HEK293 (cell line): Measurements from ENCODE around the gene FAM227B.

ENCODE experiments used
- CTCF ChIA-PET: fragments of 350-600 bp; formaldehyde crosslinking; extraction: SDS; loops from one replicate; lab custom pipeline; 2021; ENCODE audit warnings: antibody characterized with exemption; lab: Yijun Ruan, JAX
- POLR2A ChIA-PET: fragments of 300-600 bp; formaldehyde crosslinking; extraction: SDS; loops from one replicate; lab custom pipeline; 2020; ENCODE audit warnings: antibody characterized with exemption, inconsistent platforms; lab: Yijun Ruan, JAX
- H3K27ac ChIP-seq: fragments of 200-500 bp; sonication (Bioruptor generic); 2 replicates; pipeline ENCODE4 v1.5.1; 2014; ENCODE audit warnings: low read depth, low read length, control low read depth, inconsistent platforms; ENCODE audit errors: extremely low read depth
- H3K36me3 ChIP-seq, 2 experiments: fragments of 200-500 bp in 1 of 2; sonication (Bioruptor generic) in 1 of 2; 1 replicate in 1 of 2; 2 replicates in 1 of 2; pipeline ENCODE4 v1.5.1; 2014 to 2017; ENCODE audit warnings: inconsistent platforms in 2 of 2, low read length in 2 of 2; ENCODE audit not compliant: control insufficient read depth in 2 of 2, insufficient read depth in 1 of 2
- H3K4me1 ChIP-seq: fragments of 200-500 bp; sonication (Bioruptor generic); 2 replicates; pipeline ENCODE4 v1.5.1; 2014; ENCODE audit warnings: mild to moderate bottlenecking, low read length, inconsistent platforms; ENCODE audit not compliant: control insufficient read depth, insufficient read depth
- H3K4me3 ChIP-seq: 2 replicates; pipeline ENCODE4 v1.5.1; 2011; ENCODE audit warnings: low read depth, mild to moderate bottlenecking, control low read depth, low read length, moderate library complexity
- H3K9me3 ChIP-seq: fragments of 200-500 bp; sonication (Bioruptor generic); 2 replicates; pipeline ENCODE4 v1.5.1; 2014; ENCODE audit warnings: low read depth, low read length, inconsistent platforms; ENCODE audit not compliant: control insufficient read depth, insufficient read depth
- ATF2 ChIP-seq: fragments of 450-650 bp; formaldehyde crosslinking; IDR thresholded peaks from 2 replicates; pipeline ENCODE4 v1.5.1; 2016; ENCODE audit warnings: missing biosample characterization, missing genetic modification characterization, low read depth
- FEZF1 ChIP-seq: fragments of 450-650 bp; formaldehyde crosslinking; IDR thresholded peaks from 2 replicates; pipeline ENCODE4 v1.5.1; 2016; ENCODE audit warnings: missing biosample characterization, missing genetic modification characterization
- MYNN ChIP-seq: fragments of 450-650 bp; formaldehyde crosslinking; IDR thresholded peaks from 2 replicates; pipeline ENCODE4 v1.5.1; 2016; ENCODE audit warnings: missing biosample characterization, missing genetic modification characterization, borderline replicate concordance
- PRDM1 ChIP-seq: fragments of 450-650 bp; formaldehyde crosslinking; IDR thresholded peaks from 2 replicates; pipeline ENCODE4; 2016; ENCODE audit warnings: missing biosample characterization, missing genetic modification characterization
- SP7 ChIP-seq: fragments of 450-650 bp; formaldehyde crosslinking; IDR thresholded peaks from 2 replicates; pipeline ENCODE4 v1.5.1; 2016; ENCODE audit warnings: missing biosample characterization, missing genetic modification characterization
- ZBTB21 ChIP-seq: fragments of 450-650 bp; formaldehyde crosslinking; IDR thresholded peaks from 2 replicates; pipeline ENCODE4 v1.5.1; 2017; ENCODE audit warnings: missing biosample characterization, missing genetic modification characterization
- ZBTB7A ChIP-seq: fragments of 450-650 bp; formaldehyde crosslinking; IDR thresholded peaks from 2 replicates; pipeline ENCODE4 v1.5.1; 2016; ENCODE audit warnings: low read depth, missing biosample characterization, missing genetic modification characterization
- ZFP41 ChIP-seq: fragments of 450-650 bp; formaldehyde crosslinking; IDR thresholded peaks from 2 replicates; pipeline ENCODE4 v1.5.1; 2016; ENCODE audit warnings: missing biosample characterization, missing genetic modification characterization, borderline replicate concordance
- ZNF155 ChIP-seq: fragments of 450-650 bp; formaldehyde crosslinking; IDR thresholded peaks from 2 replicates; pipeline ENCODE4 v1.5.1; 2016; ENCODE audit warnings: missing biosample characterization, missing genetic modification characterization
- ZNF16 ChIP-seq: fragments of 450-650 bp; formaldehyde crosslinking; IDR thresholded peaks from 2 replicates; pipeline ENCODE4 v1.5.1; 2016; ENCODE audit warnings: low read depth, missing biosample characterization, missing genetic modification characterization
- ZNF366 ChIP-seq: fragments of 450-650 bp; formaldehyde crosslinking; conservative IDR thresholded peaks from 2 replicates; pipeline ENCODE4 v1.5.1; 2016; ENCODE audit warnings: missing biosample characterization, missing genetic modification characterization
- ZNF510 ChIP-seq: fragments of 450-650 bp; formaldehyde crosslinking; IDR thresholded peaks from 2 replicates; pipeline ENCODE4 v1.5.1; 2018; ENCODE audit warnings: mild to moderate bottlenecking, missing genetic modification characterization, missing biosample characterization; ENCODE audit not compliant: insufficient replicate concordance
- ZNF530 ChIP-seq: fragments of 450-650 bp; formaldehyde crosslinking; IDR thresholded peaks from 2 replicates; pipeline ENCODE4 v1.5.1; 2016; ENCODE audit warnings: low read depth, missing biosample characterization, missing genetic modification characterization
- ZNF629 ChIP-seq: fragments of 450-650 bp; formaldehyde crosslinking; IDR thresholded peaks from 2 replicates; pipeline ENCODE4 v1.5.1; 2017; ENCODE audit warnings: missing biosample characterization, missing genetic modification characterization
- ZNF660 ChIP-seq: fragments of 450-650 bp; IDR thresholded peaks from 2 replicates; pipeline ENCODE4 v1.5.1; 2018; ENCODE audit warnings: missing biosample characterization, mild to moderate bottlenecking, missing genetic modification characterization
- ZNF664 ChIP-seq: fragments of 450-650 bp; formaldehyde crosslinking; IDR thresholded peaks from 2 replicates; pipeline ENCODE4 v1.5.1; 2016; ENCODE audit warnings: missing biosample characterization, missing genetic modification characterization
- ZNF707 ChIP-seq: fragments of 450-650 bp; formaldehyde crosslinking; IDR thresholded peaks from 2 replicates; pipeline ENCODE4 v1.5.1; 2016; ENCODE audit warnings: missing biosample characterization, missing genetic modification characterization
- ZNF76 ChIP-seq: fragments of 450-650 bp; formaldehyde crosslinking; IDR thresholded peaks from 2 replicates; pipeline ENCODE4; 2016; ENCODE audit warnings: low read depth, missing biosample characterization, missing genetic modification characterization, borderline replicate concordance
- TF ChIP-seq, protein P1 (sequence below): fragments of 450-650 bp; formaldehyde crosslinking; IDR thresholded peaks from 2 replicates; pipeline ENCODE4 v1.5.1; 2016; ENCODE audit warnings: missing biosample characterization, missing genetic modification characterization
- TF ChIP-seq, protein P2 (sequence below): fragments of 450-650 bp; formaldehyde crosslinking; IDR thresholded peaks from 2 replicates; pipeline ENCODE4 v1.5.1; 2016; ENCODE audit warnings: missing biosample characterization, missing genetic modification characterization
- TF ChIP-seq, protein P3 (sequence below): fragments of 450-650 bp; formaldehyde crosslinking; IDR thresholded peaks from 2 replicates; pipeline ENCODE4 v1.5.1; 2017; ENCODE audit warnings: missing biosample characterization, missing genetic modification characterization

FAM227B gene

GRCh38 chr15:49314716-49315115, 305.9 kb downstream of the FAM227B start:
- CTCF ChIA-PET, result no interaction called here
- H3K36me3 ChIP-seq, result peaks cover 0 to 4% of the 10 kb centered on the region in 2 experiments; a peak in 1 of 3 replicates
- H3K4me3 ChIP-seq, result no peak overlapping the region
- TF ChIP-seq ZNF530 (tag by site-specific recombination), result no peak
- no peak for TF ChIP-seq ZNF660 (tag by site-specific recombination)
- no peak for TF ChIP-seq ZNF510 (tag by site-specific recombination)
- no peak for TF ChIP-seq ZFP41 (tag by site-specific recombination)
- no peak for TF ChIP-seq ZNF707 (tag by site-specific recombination)
- no peak for TF ChIP-seq MYNN (tag by site-specific recombination)
- TF ChIP-seq ZBTB7A (tag by site-specific recombination), result no peak
- TF ChIP-seq ZNF16 (tag by site-specific recombination), result no peak
- no peak for TF ChIP-seq FEZF1 (tag by site-specific recombination)
- no peak for TF ChIP-seq ZNF76
- TF ChIP-seq ZBTB21 (tag by site-specific recombination), result no peak
- no peak for TF ChIP-seq SP7 (tag by site-specific recombination)
- TF ChIP-seq, protein P1, sequence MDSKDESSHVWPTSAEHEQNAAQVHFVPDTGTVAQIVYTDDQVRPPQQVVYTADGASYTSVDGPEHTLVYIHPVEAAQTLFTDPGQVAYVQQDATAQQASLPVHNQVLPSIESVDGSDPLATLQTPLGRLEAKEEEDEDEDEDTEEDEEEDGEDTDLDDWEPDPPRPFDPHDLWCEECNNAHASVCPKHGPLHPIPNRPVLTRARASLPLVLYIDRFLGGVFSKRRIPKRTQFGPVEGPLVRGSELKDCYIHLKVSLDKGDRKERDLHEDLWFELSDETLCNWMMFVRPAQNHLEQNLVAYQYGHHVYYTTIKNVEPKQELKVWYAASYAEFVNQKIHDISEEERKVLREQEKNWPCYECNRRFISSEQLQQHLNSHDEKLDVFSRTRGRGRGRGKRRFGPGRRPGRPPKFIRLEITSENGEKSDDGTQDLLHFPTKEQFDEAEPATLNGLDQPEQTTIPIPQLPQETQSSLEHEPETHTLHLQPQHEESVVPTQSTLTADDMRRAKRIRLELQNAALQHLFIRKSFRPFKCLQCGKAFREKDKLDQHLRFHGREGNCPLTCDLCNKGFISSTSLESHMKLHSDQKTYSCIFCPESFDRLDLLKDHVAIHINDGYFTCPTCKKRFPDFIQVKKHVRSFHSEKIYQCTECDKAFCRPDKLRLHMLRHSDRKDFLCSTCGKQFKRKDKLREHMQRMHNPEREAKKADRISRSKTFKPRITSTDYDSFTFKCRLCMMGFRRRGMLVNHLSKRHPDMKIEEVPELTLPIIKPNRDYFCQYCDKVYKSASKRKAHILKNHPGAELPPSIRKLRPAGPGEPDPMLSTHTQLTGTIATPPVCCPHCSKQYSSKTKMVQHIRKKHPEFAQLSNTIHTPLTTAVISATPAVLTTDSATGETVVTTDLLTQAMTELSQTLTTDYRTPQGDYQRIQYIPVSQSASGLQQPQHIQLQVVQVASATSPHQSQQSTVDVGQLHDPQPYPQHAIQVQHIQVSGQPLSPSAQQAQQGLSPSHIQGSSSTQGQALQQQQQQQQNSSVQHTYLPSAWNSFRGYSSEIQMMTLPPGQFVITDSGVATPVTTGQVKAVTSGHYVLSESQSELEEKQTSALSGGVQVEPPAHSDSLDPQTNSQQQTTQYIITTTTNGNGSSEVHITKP (tag by site-specific recombination), result no peak
- TF ChIP-seq, protein P2, sequence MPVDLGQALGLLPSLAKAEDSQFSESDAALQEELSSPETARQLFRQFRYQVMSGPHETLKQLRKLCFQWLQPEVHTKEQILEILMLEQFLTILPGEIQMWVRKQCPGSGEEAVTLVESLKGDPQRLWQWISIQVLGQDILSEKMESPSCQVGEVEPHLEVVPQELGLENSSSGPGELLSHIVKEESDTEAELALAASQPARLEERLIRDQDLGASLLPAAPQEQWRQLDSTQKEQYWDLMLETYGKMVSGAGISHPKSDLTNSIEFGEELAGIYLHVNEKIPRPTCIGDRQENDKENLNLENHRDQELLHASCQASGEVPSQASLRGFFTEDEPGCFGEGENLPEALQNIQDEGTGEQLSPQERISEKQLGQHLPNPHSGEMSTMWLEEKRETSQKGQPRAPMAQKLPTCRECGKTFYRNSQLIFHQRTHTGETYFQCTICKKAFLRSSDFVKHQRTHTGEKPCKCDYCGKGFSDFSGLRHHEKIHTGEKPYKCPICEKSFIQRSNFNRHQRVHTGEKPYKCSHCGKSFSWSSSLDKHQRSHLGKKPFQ (tag by site-specific recombination), result no peak
- TF ChIP-seq, protein P3, sequence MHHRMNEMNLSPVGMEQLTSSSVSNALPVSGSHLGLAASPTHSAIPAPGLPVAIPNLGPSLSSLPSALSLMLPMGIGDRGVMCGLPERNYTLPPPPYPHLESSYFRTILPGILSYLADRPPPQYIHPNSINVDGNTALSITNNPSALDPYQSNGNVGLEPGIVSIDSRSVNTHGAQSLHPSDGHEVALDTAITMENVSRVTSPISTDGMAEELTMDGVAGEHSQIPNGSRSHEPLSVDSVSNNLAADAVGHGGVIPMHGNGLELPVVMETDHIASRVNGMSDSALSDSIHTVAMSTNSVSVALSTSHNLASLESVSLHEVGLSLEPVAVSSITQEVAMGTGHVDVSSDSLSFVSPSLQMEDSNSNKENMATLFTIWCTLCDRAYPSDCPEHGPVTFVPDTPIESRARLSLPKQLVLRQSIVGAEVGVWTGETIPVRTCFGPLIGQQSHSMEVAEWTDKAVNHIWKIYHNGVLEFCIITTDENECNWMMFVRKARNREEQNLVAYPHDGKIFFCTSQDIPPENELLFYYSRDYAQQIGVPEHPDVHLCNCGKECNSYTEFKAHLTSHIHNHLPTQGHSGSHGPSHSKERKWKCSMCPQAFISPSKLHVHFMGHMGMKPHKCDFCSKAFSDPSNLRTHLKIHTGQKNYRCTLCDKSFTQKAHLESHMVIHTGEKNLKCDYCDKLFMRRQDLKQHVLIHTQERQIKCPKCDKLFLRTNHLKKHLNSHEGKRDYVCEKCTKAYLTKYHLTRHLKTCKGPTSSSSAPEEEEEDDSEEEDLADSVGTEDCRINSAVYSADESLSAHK, result no peak
- H3K9me3 ChIP-seq, result no peaks in the 10 kb centered on the region
- no peak overlapping the region for H3K27ac ChIP-seq
- POLR2A ChIA-PET, result no interaction called here
- no peaks in the 10 kb centered on the region for H3K4me1 ChIP-seq

DNA sequence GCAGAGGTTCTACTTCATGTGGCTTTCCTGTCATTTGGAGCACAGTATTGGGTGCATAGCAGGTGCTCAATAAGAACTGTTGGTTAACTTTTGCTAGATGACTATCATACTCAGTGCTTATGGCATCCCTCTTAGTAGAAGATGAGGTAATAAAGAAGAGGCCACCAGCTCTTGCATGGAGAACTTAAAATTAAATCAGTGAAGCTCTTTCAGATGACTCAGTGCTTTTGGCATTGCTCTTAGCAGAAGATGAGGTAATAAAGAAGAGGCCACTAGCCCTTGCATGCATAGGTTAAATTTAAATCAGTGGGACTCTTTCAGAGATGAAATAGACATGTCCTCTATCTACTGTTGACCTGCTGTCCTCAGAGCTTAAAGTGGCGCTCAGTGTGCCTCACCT, 307.0 kb downstream of the FAM227B start:
- ChIA-PET POLR2A (no interaction called here), CTCF (interaction anchor here (0.6 kb wide), 1 partner anchor 369 kb away, joined by 4 read pairs; no protein-coding TSS in a partner anchor)
- 0 out of 2 replicates have a peak, but pooled peaks have one; percentile 15 for TF ChIP-seq ATF2 (tag by site-specific recombination)
- TF ChIP-seq ZNF366 (tag by site-specific recombination), result peak; percentile 28; the same call in 1 of the 2 replicates
- peak; percentile 78 for TF ChIP-seq ZNF629 (tag by site-specific recombination)
- TF ChIP-seq PRDM1 (tag by site-specific recombination), result 0 out of 2 replicates have a peak, but pooled peaks have one; percentile 22
- no peak for TF ChIP-seq ZNF155 (tag by site-specific recombination)
- TF ChIP-seq ZNF664, result peak; percentile 47; the same call in 1 of the 2 replicates

More for the DNA sequence above, 307.0 kb downstream of the FAM227B start:
- Histone ChIP-seq H3K9me3 (no peaks in the 10 kb centered on the region), H3K36me3 (no peaks in the 10 kb centered on the region), H3K27ac (no peak overlapping the region), H3K4me3 (no peak overlapping the region), H3K4me1 (no peaks in the 10 kb centered on the region)
